GM08714 (cell line): Measurements from ENCODE around the gene CD200.
A peak's percentile ranks its signal among the peaks of the same experiment; 100 is the strongest.
"Not testable (repeated sequence)": the region's sequence is repeated elsewhere in the genome, so short reads cannot be mapped to it uniquely, and the experiment has no call there.

ENCODE experiments used
- H3K4me3 ChIP-seq: fragments of 200-500 bp; sonication (Bioruptor generic); 2 replicates; pipeline ENCODE4 v1.5.1; 2014; ENCODE audit warnings: mild to moderate bottlenecking, low read length, inconsistent platforms
- ZNF274 ChIP-seq: IDR thresholded peaks from 2 replicates; pipeline ENCODE4 v1.6.1; 2012; ENCODE audit warnings: mild to moderate bottlenecking, low read depth, low read length

Gene CD200

DNA sequence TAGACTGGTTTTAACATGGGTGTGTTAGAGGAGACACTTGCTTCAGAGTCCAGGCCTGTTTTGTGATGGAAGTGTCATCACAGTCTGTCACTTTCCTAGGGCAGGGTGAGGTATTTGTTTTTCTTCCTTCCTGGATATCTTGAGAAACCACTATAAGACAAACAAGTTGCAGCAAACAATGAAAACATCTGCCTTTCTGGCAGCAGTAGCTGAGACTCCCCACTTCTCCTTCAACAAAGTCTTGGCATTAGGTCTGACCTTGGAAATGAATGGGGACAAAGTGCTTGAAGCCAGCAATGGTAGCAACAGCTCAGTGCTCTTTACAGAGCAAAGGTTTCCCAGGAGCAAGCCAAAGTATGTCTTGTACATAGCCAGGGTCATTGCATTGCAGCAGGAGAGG lies 64.6 kb downstream of the CD200 start:
- no peak for TF ChIP-seq ZNF274
- H3K4me3 ChIP-seq = no peak overlapping the region

DNA sequence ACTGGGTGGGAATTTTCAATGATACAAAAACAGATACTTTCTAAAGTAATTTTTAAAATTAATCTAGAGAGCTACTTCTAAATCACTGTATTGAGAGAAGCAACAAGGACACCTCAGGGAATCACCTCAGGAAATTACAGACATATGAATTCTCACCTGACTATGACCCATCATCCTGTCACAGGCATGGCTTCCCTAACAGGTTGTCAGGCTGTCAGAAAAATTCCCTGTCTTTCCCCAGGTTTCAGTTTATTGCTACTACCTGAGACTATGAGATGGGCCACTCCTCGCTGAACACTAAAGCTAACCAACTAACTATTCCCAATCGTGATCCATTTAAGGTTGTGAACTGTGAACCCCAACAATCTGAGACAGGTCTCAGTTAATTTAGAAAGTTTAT lies 66.1 kb downstream of the CD200 start:
- TF ChIP-seq ZNF274 = no peak
- H3K4me3 ChIP-seq = no peak overlapping the region

DNA sequence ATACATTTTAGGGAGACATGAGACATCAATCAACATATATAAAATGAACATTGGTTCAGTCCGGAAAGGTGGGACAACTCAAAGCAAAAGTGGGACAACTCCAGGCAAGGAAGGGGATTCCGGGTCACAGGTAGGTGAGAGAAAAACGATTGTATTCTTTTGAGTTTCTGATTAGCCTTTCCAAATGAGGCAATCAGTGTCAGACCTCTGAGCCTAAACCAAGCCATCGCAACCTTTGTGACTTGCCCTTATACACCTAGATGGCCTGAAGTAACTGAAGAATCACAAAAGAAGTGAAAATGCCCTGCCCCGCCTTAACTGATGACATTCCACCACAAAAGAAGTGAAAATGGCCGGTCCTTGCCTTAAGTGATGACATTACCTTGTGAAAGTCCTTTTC lies 66.6 kb downstream of the CD200 start:
- H3K4me3 ChIP-seq = not testable (repeated sequence)

DNA sequence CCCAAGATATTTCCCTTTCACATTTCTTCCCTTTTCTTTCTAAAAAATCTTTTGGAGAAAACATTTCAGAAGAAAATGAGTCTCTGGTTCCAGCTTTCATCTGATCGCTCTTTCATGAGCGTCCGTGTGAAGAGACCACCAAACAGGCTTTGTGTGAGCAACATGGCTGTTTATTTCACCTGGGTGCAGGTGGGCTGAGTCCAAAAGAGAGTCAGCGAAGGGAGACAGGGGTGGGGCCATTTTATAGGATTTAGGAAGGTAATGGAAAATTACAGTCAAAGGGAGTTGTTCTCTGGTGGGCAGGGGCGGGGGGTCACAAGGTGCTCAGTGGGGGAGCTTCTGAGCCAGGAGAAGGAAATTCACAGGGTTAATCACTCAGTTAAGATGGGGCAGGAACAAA lies 67.4 kb downstream of the CD200 start:
- H3K4me3 ChIP-seq = not testable (repeated sequence)

DNA sequence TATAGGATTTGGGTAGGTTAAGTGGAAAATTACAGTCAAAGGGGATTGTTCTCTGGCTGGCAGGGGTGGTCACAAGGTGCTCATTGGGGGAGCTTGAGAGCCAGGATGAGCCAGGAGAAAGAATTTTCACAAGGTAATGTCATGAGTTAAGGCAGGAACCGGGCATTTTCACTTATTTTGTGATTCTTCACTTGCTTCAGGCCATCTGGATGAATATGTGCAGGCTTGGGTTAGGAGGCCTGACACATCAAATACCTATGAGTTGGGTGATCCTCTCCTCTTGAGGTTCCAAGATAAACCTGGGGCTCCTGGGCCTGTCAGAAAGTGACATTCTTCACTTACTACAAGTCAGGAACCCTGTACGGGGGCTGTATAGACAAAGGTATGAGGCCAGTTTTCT lies 68.7 kb downstream of the CD200 start:
- no peak for TF ChIP-seq ZNF274
- H3K4me3 ChIP-seq = no peak overlapping the region

DNA sequence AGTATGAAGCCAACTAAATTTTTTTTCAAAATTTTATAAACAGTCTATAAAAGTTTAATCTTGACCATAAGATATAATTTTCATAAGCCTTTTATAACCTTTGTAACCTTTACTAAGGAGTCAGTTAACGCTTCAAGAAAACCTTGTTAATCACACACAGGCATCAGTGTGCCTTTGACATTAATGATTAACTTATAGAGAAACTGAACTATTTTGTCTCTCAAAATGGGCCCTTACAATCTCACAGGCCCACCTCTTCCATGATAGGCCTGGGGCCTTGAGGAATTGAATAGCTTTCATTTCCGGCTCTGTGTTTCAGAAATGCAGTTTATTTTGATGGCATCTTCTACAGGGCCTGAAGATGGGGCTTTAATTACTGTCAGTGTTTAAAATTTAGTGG lies 70.1 kb downstream of the CD200 start:
- no peak overlapping the region for H3K4me3 ChIP-seq
- no peak for TF ChIP-seq ZNF274

DNA sequence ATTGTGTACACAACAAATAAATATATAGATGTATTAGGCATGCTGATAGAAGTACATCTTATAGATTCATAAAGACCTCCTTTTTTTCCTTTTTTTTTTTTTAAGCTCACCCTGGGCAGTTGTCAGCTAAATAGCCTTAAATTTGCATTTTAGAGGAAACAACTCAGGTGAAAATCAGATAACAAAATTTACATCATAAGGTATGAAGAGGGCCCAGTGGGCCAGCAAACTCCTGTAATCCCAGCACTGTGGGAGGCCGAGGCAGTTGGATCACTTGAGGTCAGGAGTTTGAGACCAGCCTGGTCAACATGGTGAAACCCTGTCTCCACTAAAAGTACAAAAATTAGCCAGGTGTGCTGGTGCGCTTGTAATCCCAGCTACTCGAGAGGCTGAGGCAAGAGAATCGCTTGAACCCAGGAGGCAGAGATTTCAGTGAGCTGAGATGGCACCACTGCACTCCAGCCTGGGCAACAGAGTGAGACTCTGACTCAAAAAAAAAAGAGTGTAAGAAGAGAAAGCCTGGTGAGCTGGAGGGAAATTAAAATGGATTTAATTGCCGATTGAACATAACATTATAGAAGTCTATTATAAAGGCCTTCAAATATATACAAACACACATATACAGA lies 72.1 kb downstream of the CD200 start:
- H3K4me3 ChIP-seq = not testable (repeated sequence)

DNA sequence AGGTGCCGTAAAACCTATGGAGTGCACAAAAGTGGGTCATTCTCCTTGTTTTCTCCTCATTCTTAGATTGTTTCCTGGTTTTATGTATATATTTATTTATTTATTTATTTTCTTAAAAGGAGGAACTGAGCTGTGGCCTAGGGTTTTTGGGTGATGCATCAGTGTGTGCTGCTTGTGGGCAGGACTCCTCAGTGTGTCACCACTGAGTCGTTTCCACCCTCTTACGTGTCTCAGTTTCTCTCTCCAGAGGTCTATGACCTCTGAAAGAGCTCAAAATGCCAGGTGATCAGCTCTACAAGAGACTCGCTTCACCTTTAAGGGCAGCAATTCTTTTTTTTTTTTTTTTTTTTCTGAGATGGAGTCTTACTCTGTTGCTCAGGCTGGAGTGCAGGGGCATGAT lies 72.9 kb downstream of the CD200 start:
- TF ChIP-seq ZNF274 = no peak

DNA sequence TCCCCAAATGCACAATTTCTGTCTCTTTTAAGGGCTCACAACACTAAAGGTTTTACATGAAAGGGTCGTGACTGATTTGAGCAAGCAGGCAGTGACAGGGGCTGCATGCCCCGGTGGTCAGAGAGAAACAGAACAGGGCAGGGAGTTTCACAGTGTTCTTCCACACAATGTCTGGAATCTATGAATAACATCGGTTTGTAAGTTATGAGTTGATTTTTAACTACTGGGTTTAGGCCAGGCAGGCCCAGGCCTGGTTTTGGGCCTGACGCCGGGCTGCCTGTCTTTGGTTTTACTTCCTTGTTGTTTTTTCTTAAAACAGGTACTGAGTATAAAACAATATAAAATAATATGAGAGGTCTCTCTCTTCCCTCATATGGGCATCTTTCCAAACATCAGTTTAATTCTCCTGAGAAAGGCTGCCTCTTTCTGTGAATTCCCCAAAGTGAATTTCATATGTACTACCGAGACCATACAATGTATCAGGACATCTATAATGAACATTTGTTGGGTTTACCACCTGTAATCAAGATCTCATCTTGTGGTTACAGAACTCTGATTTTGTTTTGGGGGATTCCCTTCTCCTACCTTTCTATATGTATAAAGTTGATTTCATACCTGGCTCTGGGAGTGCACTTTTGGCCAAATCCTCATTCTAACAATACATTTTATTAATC lies 74.4 kb downstream of the CD200 start:
- no peak for TF ChIP-seq ZNF274
- peak overlapping the region; percentile 26; the same call in 1 of the 2 replicates for H3K4me3 ChIP-seq

More for the DNA sequence above, 72.9 kb downstream of the CD200 start:
- H3K4me3 ChIP-seq = no peak overlapping the region

DNA sequence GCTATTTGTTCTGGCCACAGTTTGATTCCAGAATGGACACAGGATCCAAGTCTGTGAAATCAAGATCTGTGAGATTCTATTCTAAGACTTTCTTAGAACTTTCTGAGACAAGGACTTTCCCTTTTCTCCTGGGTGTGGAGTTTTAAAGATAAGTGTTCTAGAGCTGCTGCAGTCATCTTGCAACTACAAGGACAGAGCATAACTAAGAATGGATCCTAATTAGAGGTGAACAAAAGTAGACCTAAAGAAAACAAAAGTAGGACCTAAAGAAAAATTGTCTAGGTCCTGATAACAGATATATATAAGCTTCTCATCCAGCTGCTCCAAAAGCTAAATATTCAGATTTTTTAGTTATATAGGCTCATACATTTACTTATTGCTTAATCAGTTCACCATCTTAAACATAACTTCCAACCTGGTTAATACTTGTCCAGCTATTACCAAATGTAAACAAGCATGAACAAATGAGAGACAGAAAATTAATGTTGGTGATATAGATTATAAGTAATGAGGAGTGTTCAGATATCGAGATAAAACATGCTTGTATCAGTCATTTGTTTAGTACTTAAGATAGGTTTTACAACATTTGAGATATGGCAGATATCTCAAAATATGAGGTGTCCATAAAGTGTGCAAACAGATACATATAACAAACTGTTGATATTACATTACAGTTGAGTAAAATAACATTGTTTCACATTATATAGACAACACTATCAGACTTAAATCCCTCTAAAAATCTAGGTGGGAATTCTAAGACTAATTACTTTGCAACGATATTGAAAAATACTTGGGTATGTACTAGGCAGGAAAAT lies 75.1 kb downstream of the CD200 start:
- no peak overlapping the region for H3K4me3 ChIP-seq
- TF ChIP-seq ZNF274 = no peak

DNA sequence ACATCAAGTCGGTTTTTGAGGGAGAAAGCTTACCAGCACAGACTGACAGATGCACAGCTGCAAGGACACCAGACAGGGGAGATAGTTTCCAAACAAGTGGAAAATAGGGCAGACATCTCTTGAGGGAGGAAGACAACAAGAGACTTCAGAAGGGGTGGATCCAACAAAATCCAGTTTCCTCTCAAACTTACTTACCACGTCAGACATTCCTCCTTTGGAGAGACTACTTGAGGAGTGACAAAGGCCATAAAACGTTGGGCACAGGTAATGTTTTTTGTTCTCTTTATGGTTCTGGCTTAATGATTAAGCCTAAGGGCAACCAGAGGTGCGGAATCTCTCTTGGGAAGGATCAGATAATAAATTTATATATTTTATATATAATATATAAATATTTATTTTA lies 76.1 kb downstream of the CD200 start:
- no peak overlapping the region for H3K4me3 ChIP-seq
- TF ChIP-seq ZNF274 = no peak

DNA sequence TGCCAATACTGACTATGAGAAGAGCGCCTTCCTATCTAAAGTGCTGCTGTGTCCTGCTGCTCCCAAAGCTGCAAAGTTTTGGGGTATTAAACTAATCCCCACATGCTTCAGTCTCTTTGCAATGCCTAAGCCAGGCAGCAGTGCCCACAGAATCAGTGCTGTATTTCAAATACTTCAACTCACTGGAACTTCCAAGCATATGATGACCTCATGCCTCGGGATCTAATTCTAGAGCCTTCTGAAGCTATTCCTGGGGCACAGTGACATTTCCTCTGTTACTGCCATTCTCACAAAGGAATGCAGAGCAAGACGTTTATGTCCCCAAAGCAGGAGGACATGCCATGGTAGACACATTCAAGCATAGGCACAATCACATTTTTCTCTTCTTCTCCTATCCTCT lies 78.5 kb downstream of the CD200 start:
- H3K4me3 ChIP-seq = no peak overlapping the region
- no peak for TF ChIP-seq ZNF274
